H1 (cell line): Measurements from ENCODE around the gene TEX48. TPM values are rescaled to one million over a fixed set of nuclear protein-coding genes. Genes with fewer than 3 reads are reported as not detected.

Experiments used
- BCL11A ChIP-seq, 2 experiments: IDR thresholded peaks; one replicate each; pipeline ENCODE4 v1.6.1; 2011; ENCODE audit warnings: low read depth in 2 of 2, low read length in 2 of 2, mild to moderate bottlenecking in 2 of 2
- CHD1 ChIP-seq: IDR thresholded peaks from 2 replicates; pipeline ENCODE4 v1.6.1; 2012; ENCODE audit warnings: low read depth, low read length, improper control_type of control experiment
- PHF8 ChIP-seq: fragments of 200-600 bp; sonication (generic); conservative IDR thresholded peaks from 2 replicates; pipeline ENCODE4 v1.7.1; 2012; ENCODE audit warnings: low read depth, mild to moderate bottlenecking, inconsistent platforms, low read length, moderate library complexity
- polyA plus RNA-seq, 7 experiments: library from polyadenylated mRNA; depleted of rRNA in 3 of 7; stranded (reverse) in 5 of 7; unstranded in 2 of 7; fragments of >200 nt in 5 of 7; fragments of 200-250 nt in 2 of 7; gene quantifications; 1 replicate in 5 of 7; 2 replicates in 1 of 7; 4 replicates in 1 of 7; pipeline versions ENCODE4 v1.2.1 to v1.2.3, GENCODE V29; 2011 to 2013; ENCODE audit warnings: missing spikeins in 2 of 7, mixed read lengths in 2 of 7
- total RNA-seq: library from RNA; stranded (reverse); fragmentation: NEBNext Ultra II Directional; extraction: Animal tissue kit (Norgen Biotek cat#: 25700); gene quantifications from 2 replicates; pipeline ENCODE4 v1.2.1, GENCODE V29; 2021
- TF ChIP-seq, protein P1 (sequence below): fragments of 300-600 bp; sonication (generic); IDR thresholded peaks from 2 replicates; pipeline ENCODE4 v1.7.1; 2012; ENCODE audit warnings: low read length, moderate library complexity, mild to moderate bottlenecking, inconsistent platforms; ENCODE audit not compliant: insufficient replicate concordance
- TF ChIP-seq, protein P2 (sequence below): IDR thresholded peaks from 2 replicates; pipeline ENCODE4 v1.6.1; 2012; ENCODE audit warnings: inconsistent platforms

TEX48 gene
- total and polyA plus RNA-seq, 2 of the 8 experiments (the other 6 are each of a cell fraction or from before 2014, with no cell fraction given) = not detected

DNA sequence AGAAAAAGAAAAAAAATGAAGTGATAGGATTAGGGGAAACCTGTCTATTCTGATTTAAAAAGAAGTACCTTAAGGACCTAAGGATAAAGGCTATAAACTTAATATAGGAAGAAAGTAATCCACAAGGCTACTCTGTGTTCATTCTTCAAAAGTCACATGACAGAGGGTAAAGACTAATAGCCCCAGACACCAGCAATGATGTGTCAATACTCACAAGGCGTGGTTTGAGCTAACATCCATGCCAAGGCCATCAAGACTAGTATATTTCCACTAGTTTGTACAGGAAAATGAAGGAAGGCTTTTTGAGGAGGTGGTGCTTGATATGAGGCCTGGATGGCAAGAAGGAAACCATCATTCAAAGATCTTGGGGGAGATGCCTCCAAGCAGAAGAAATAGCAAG is 49.7 kb upstream of the TEX48 start (continued):
- TF ChIP-seq, protein P1, sequence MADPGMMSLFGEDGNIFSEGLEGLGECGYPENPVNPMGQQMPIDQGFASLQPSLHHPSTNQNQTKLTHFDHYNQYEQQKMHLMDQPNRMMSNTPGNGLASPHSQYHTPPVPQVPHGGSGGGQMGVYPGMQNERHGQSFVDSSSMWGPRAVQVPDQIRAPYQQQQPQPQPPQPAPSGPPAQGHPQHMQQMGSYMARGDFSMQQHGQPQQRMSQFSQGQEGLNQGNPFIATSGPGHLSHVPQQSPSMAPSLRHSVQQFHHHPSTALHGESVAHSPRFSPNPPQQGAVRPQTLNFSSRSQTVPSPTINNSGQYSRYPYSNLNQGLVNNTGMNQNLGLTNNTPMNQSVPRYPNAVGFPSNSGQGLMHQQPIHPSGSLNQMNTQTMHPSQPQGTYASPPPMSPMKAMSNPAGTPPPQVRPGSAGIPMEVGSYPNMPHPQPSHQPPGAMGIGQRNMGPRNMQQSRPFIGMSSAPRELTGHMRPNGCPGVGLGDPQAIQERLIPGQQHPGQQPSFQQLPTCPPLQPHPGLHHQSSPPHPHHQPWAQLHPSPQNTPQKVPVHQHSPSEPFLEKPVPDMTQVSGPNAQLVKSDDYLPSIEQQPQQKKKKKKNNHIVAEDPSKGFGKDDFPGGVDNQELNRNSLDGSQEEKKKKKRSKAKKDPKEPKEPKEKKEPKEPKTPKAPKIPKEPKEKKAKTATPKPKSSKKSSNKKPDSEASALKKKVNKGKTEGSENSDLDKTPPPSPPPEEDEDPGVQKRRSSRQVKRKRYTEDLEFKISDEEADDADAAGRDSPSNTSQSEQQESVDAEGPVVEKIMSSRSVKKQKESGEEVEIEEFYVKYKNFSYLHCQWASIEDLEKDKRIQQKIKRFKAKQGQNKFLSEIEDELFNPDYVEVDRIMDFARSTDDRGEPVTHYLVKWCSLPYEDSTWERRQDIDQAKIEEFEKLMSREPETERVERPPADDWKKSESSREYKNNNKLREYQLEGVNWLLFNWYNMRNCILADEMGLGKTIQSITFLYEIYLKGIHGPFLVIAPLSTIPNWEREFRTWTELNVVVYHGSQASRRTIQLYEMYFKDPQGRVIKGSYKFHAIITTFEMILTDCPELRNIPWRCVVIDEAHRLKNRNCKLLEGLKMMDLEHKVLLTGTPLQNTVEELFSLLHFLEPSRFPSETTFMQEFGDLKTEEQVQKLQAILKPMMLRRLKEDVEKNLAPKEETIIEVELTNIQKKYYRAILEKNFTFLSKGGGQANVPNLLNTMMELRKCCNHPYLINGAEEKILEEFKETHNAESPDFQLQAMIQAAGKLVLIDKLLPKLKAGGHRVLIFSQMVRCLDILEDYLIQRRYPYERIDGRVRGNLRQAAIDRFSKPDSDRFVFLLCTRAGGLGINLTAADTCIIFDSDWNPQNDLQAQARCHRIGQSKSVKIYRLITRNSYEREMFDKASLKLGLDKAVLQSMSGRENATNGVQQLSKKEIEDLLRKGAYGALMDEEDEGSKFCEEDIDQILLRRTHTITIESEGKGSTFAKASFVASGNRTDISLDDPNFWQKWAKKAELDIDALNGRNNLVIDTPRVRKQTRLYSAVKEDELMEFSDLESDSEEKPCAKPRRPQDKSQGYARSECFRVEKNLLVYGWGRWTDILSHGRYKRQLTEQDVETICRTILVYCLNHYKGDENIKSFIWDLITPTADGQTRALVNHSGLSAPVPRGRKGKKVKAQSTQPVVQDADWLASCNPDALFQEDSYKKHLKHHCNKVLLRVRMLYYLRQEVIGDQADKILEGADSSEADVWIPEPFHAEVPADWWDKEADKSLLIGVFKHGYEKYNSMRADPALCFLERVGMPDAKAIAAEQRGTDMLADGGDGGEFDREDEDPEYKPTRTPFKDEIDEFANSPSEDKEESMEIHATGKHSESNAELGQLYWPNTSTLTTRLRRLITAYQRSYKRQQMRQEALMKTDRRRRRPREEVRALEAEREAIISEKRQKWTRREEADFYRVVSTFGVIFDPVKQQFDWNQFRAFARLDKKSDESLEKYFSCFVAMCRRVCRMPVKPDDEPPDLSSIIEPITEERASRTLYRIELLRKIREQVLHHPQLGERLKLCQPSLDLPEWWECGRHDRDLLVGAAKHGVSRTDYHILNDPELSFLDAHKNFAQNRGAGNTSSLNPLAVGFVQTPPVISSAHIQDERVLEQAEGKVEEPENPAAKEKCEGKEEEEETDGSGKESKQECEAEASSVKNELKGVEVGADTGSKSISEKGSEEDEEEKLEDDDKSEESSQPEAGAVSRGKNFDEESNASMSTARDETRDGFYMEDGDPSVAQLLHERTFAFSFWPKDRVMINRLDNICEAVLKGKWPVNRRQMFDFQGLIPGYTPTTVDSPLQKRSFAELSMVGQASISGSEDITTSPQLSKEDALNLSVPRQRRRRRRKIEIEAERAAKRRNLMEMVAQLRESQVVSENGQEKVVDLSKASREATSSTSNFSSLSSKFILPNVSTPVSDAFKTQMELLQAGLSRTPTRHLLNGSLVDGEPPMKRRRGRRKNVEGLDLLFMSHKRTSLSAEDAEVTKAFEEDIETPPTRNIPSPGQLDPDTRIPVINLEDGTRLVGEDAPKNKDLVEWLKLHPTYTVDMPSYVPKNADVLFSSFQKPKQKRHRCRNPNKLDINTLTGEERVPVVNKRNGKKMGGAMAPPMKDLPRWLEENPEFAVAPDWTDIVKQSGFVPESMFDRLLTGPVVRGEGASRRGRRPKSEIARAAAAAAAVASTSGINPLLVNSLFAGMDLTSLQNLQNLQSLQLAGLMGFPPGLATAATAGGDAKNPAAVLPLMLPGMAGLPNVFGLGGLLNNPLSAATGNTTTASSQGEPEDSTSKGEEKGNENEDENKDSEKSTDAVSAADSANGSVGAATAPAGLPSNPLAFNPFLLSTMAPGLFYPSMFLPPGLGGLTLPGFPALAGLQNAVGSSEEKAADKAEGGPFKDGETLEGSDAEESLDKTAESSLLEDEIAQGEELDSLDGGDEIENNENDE = no peak
- TF ChIP-seq BCL11A (IDR thresholded peaks at IDR 0.05; ENCODE audit: low read depth in 2 of 2, low read length in 2 of 2) (no peak), PHF8 (no peak), CHD1 (no peak)
- TF ChIP-seq, protein P2, sequence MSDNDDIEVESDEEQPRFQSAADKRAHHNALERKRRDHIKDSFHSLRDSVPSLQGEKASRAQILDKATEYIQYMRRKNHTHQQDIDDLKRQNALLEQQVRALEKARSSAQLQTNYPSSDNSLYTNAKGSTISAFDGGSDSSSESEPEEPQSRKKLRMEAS = no peak
- TF ChIP-seq, all 59 proteins: peak for 0
